HCT116 (cell line): ENCODE data around the gene CEND1. TPM values are rescaled to one million over a fixed set of nuclear protein-coding genes. Genes with fewer than 3 reads are reported as not detected.

Experiments used
- ATAC-seq: fragments of 200-7000 bp; cut with Tn5 transposase; 2 replicates; pipeline ENCODE4 v1.9.1; 2020; ENCODE audit warnings: mild to moderate bottlenecking, moderate library complexity
- BruUV-seq: library from RNA; stranded (reverse); fragments of 400-500 nt; replicated peaks from 2 replicates; lab custom pipeline; 2021; lab: Mats Ljungman, UMichigan
- CTCF ChIA-PET: fragments of 300-600 bp; sonication (Branson Sonifier 250); formaldehyde crosslinking; loops from one replicate; lab custom pipeline; 2021; ENCODE audit warnings: antibody characterized with exemption; lab: Charles Lee
- POLR2A ChIA-PET: fragments of 300-600, 350-600 bp; sonication (Branson Sonifier 250); formaldehyde crosslinking; loops from one replicate; lab custom pipeline; 2021; ENCODE audit warnings: antibody characterized with exemption; lab: Charles Lee
- RAD21 ChIA-PET, 2 experiments: fragments of 300-600 bp; sonication (Branson Sonifier 250); formaldehyde crosslinking; loops; one replicate each; lab custom pipeline; 2023; ENCODE audit warnings: low total read pairs in 2 of 2; ENCODE audit not compliant: uncharacterized antibody in 2 of 2, unreplicated experiment in 2 of 2, low non-redundant PET in 1 of 2; lab: Charles Lee
- DNase-seq: peaks from one replicate; pipeline ENCODE4 v3.0.0-alpha.2; 2010; ENCODE audit warnings: low read depth, low spot score
- H2AFZ ChIP-seq: fragments of 200-600 bp; shearing (Covaris generic), sonication (generic); 2 replicates; pipeline ENCODE4 v1.6.1; 2017; ENCODE audit warnings: low read depth, mixed run types, mixed read lengths, antibody characterized with exemption, low read length; ENCODE audit not compliant: poor library complexity, severe bottlenecking
- H3K27ac ChIP-seq: 2 replicates; pipeline ENCODE4 v1.5.1; 2012; ENCODE audit warnings: low read depth, low read length
- H3K27me3 ChIP-seq: fragments of 200-600 bp; sonication (generic); 2 replicates; pipeline ENCODE4 v1.6.1; 2016; ENCODE audit warnings: mixed run types, low read length, mixed read lengths; ENCODE audit not compliant: insufficient read depth
- H3K36me3 ChIP-seq, 2 experiments: fragments of 200-500 bp in 1 of 2; fragments of 200-600 bp in 1 of 2; sonication (Bioruptor generic) in 1 of 2; sonication (generic) in 1 of 2; 2 replicates each; pipeline versions ENCODE4 v1.5.1 to v1.6.1; 2014 to 2016; ENCODE audit warnings: low read length in 2 of 2, inconsistent platforms in 1 of 2, mixed read lengths in 1 of 2, mixed run types in 1 of 2; ENCODE audit not compliant: insufficient read depth in 2 of 2, control insufficient read depth in 1 of 2
- H3K4me1 ChIP-seq, 2 experiments: fragments of 200-600 bp in 1 of 2; sonication (generic) in 1 of 2; 2 replicates each; pipeline versions ENCODE4 v1.5.1 to v1.6.1; 2012 to 2017; ENCODE audit warnings: low read length in 2 of 2, inconsistent platforms in 1 of 2, mild to moderate bottlenecking in 1 of 2, mixed read lengths in 1 of 2, mixed run types in 1 of 2, moderate library complexity in 1 of 2; ENCODE audit not compliant: insufficient read depth in 2 of 2, control insufficient read depth in 1 of 2
- H3K4me2 ChIP-seq: fragments of 200-600 bp; sonication (generic); 2 replicates; pipeline ENCODE4 v1.6.1; 2017; ENCODE audit warnings: mixed run types, low read length, mixed read lengths
- H3K4me3 ChIP-seq, 2 experiments: fragments of 200-600 bp in 1 of 2; sonication (generic) in 1 of 2; replicated peaks in 1 of 2; 2 replicates each; pipeline ENCODE4 v1.5.1; 2011 to 2016; ENCODE audit warnings: low read length in 2 of 2, control low read depth in 1 of 2, low read depth in 1 of 2, mild to moderate bottlenecking in 1 of 2, mixed read lengths in 1 of 2, mixed run types in 1 of 2
- H3K79me2 ChIP-seq: fragments of 200-600 bp; sonication (generic); 2 replicates; pipeline ENCODE4 v1.6.1; 2017; ENCODE audit warnings: mild to moderate bottlenecking, mixed run types, low read length, moderate library complexity, mixed read lengths; ENCODE audit not compliant: insufficient read depth
- H3K9ac ChIP-seq: fragments of 200-600 bp; sonication (generic); 2 replicates; pipeline ENCODE4 v1.6.1; 2016; ENCODE audit warnings: low read length, mixed read lengths
- H3K9me2 ChIP-seq: fragments of 200-600 bp; sonication (generic), shearing (Covaris generic); 2 replicates; pipeline ENCODE4 v1.6.1; 2017; ENCODE audit warnings: mixed run types, mild to moderate bottlenecking, moderate library complexity; ENCODE audit not compliant: insufficient read depth
- H3K9me3 ChIP-seq, 2 experiments: fragments of 200-500 bp in 1 of 2; fragments of 200-600 bp in 1 of 2; sonication (Bioruptor generic) in 1 of 2; sonication (generic) in 1 of 2; 2 replicates each; pipeline ENCODE4 v1.6.1; 2014 to 2017; ENCODE audit warnings: low read length in 2 of 2, mixed read lengths in 2 of 2, inconsistent platforms in 1 of 2, low read depth in 1 of 2, mild to moderate bottlenecking in 1 of 2, mixed run types in 1 of 2, moderate library complexity in 1 of 2; ENCODE audit not compliant: control insufficient read depth in 1 of 2, insufficient read depth in 1 of 2
- H4K20me1 ChIP-seq: fragments of 200-600 bp; sonication (generic), shearing (Covaris generic); 2 replicates; pipeline ENCODE4 v1.6.1; 2017; ENCODE audit warnings: mixed run types, mild to moderate bottlenecking, moderate library complexity; ENCODE audit not compliant: insufficient read depth
- FOSL1 ChIP-seq: IDR thresholded peaks from 2 replicates; pipeline ENCODE4 v1.6.1; 2012; ENCODE audit warnings: low read depth
- POLR2A ChIP-seq: IDR thresholded peaks from 2 replicates; pipeline ENCODE4 v1.7.0; 2011; ENCODE audit warnings: borderline replicate concordance; ENCODE audit not compliant: insufficient read depth, insufficient read length; ENCODE audit errors: extremely low read depth
- RAD21 ChIP-seq: IDR thresholded peaks from 2 replicates; pipeline ENCODE4 v1.6.1; 2012; ENCODE audit warnings: low read depth, mild to moderate bottlenecking
- SIN3A ChIP-seq: IDR thresholded peaks from 2 replicates; pipeline ENCODE4 v1.6.1; 2012; ENCODE audit warnings: low read depth
- SP1 ChIP-seq: IDR thresholded peaks from 2 replicates; pipeline ENCODE4 v1.6.1; 2012; ENCODE audit warnings: low read depth
- SRF ChIP-seq: IDR thresholded peaks from 2 replicates; pipeline ENCODE4 v1.6.1; 2012; ENCODE audit warnings: low read depth
- TCF7L2 ChIP-seq: IDR thresholded peaks from 2 replicates; pipeline ENCODE4 v1.7.0; 2011; ENCODE audit warnings: borderline replicate concordance, inconsistent platforms; ENCODE audit not compliant: insufficient read depth, insufficient read length; ENCODE audit errors: extremely low read depth
- YY1 ChIP-seq: IDR thresholded peaks from 2 replicates; pipeline ENCODE4 v1.6.1; 2011; ENCODE audit warnings: low read length, low read depth, moderate library complexity, mild to moderate bottlenecking; ENCODE audit not compliant: insufficient replicate concordance; ENCODE audit errors: extremely low read depth
- ZNF274 ChIP-seq: fragments of 200-500 bp; sonication (Bioruptor generic); IDR thresholded peaks from 2 replicates; pipeline ENCODE4 v1.6.1; 2014; ENCODE audit warnings: mild to moderate bottlenecking, low read depth, low read length, inconsistent platforms
- intact Hi-C: fragments of 100-400 bp; cut with micrococcal nuclease; formaldehyde crosslinking; loops from 2 replicates; pipeline ENCODE4 v1.10.0; 2022
- total RNA-seq: library from RNA; stranded (reverse); gene quantifications from one replicate; pipeline ENCODE4 v1.2.1, GENCODE V29; 2021; ENCODE audit not compliant: unreplicated experiment
- TF ChIP-seq, protein P1 (sequence below): IDR thresholded peaks from 2 replicates; pipeline ENCODE4 v1.6.1; 2012
- TF ChIP-seq, protein P2 (sequence below): IDR thresholded peaks from 2 replicates; pipeline ENCODE4 v1.6.1; 2011; ENCODE audit warnings: mild to moderate bottlenecking, low read length, moderate library complexity; ENCODE audit not compliant: insufficient replicate concordance; ENCODE audit errors: extremely low read depth

CEND1 gene
- total RNA-seq, 1 experiment from 2014 or later = 0.27 TPM

DNA sequence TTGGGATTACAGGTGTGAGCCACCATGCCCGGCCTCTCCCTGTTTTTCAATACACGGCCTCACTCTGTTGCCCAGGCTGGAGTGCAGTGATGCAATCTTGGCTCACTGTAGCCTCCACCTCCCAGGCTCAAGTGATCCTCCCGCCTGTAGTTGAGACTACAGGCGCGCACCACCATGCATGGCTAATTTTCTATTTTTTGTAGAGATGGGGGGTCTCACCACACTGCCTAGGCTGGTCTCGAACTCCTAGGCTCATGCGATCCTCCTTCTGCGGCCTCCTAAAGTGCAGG is 24.1 kb downstream of the CEND1 start:
- no peak for TF ChIP-seq TCF7L2
- TF ChIP-seq SRF = no peak
- TF ChIP-seq, protein P1, sequence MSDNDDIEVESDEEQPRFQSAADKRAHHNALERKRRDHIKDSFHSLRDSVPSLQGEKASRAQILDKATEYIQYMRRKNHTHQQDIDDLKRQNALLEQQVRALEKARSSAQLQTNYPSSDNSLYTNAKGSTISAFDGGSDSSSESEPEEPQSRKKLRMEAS = no peak
- TF ChIP-seq POLR2A = no peak
- TF ChIP-seq, protein P2, sequence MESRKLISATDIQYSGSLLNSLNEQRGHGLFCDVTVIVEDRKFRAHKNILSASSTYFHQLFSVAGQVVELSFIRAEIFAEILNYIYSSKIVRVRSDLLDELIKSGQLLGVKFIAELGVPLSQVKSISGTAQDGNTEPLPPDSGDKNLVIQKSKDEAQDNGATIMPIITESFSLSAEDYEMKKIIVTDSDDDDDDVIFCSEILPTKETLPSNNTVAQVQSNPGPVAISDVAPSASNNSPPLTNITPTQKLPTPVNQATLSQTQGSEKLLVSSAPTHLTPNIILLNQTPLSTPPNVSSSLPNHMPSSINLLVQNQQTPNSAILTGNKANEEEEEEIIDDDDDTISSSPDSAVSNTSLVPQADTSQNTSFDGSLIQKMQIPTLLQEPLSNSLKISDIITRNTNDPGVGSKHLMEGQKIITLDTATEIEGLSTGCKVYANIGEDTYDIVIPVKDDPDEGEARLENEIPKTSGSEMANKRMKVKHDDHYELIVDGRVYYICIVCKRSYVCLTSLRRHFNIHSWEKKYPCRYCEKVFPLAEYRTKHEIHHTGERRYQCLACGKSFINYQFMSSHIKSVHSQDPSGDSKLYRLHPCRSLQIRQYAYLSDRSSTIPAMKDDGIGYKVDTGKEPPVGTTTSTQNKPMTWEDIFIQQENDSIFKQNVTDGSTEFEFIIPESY = no peak
- TF ChIP-seq RAD21 = no peak
- no peak for TF ChIP-seq SP1
- no peak for TF ChIP-seq FOSL1
- TF ChIP-seq YY1 = no peak
- no peak for TF ChIP-seq ZNF274
- TF ChIP-seq SIN3A = no peak
- TF ChIP-seq, all 23 proteins: peak for 0
- H3K27me3 ChIP-seq = no peaks in the 10 kb centered on the region
- no peak overlapping the region for H3K4me3 ChIP-seq
- no peak overlapping the region for H3K9ac ChIP-seq
- peak overlapping the region; percentile 45 for H3K27ac ChIP-seq
- peaks cover 5% of the 10 kb centered on the region; the same call in 1 of the 2 replicates for H4K20me1 ChIP-seq
- peaks cover 20 to 48% of the 10 kb centered on the region in 2 experiments for H3K4me1 ChIP-seq
- no peaks in the 10 kb centered on the region for H3K9me3 ChIP-seq
- no peak overlapping the region for H2AFZ ChIP-seq
- H3K36me3 ChIP-seq = peaks cover 22 to 57% of the 10 kb centered on the region in 2 experiments
- ChIA-PET POLR2A (no interaction called here), CTCF (no interaction called here), RAD21 (no interaction called here)
- ATAC-seq (no peak), DNase-seq (no peak)
- intact Hi-C loops = loop anchor here (1.0 to 2.0 kb wide), 3 partner anchors 37 to 102 kb away; no protein-coding TSS in a partner anchor
- H3K79me2 ChIP-seq = peaks cover 10% of the 10 kb centered on the region; the same call in 1 of the 2 replicates
- H3K9me2 ChIP-seq = no peaks in the 10 kb centered on the region
- BruUV-seq = no TSS peak
- no peak overlapping the region for H3K4me2 ChIP-seq
